Urinary bladder (tissue), 4 donors: ENCODE measurements around the gene GLMN. TPM values are rescaled to one million over a fixed set of nuclear protein-coding genes. Genes with fewer than 3 reads are reported as not detected.

Experiments used
- DNase-seq: peaks from one replicate; pipeline ENCODE4 v3.0.0-alpha.2; 2015; ENCODE audit errors: extremely low spot score
- H3K27ac ChIP-seq: one replicate; pipeline ENCODE4 v1.5.1; 2013; ENCODE audit warnings: low read depth, mild to moderate bottlenecking, moderate library complexity
- H3K36me3 ChIP-seq: one replicate; pipeline ENCODE4 v1.6.1; 2013; ENCODE audit warnings: mild to moderate bottlenecking, moderate library complexity; ENCODE audit not compliant: insufficient read depth
- H3K4me1 ChIP-seq: one replicate; pipeline ENCODE4 v1.6.1; 2013; ENCODE audit warnings: mild to moderate bottlenecking, moderate library complexity; ENCODE audit not compliant: insufficient read depth
- H3K4me3 ChIP-seq: one replicate; pipeline ENCODE4 v1.5.1; 2013; ENCODE audit warnings: low read depth, low read length
- WGBS: extraction: QIAGEN DNeasy Blood & Tissue Kit; methylation state at CpG from one replicate; pipeline ENCODE4 v1.1.7; 2013; 5-methylcytosine and 5-hydroxymethylcytosine counted together
- polyA plus RNA-seq: library from polyadenylated mRNA; stranded (reverse); fragments of 200-250 nt; gene quantifications from one replicate; pipeline ENCODE4 v1.2.3, GENCODE V29; 2013
- total RNA-seq: library from RNA; depleted of rRNA; stranded (reverse); fragments of >200 nt; gene quantifications from one replicate; pipeline ENCODE4 v1.2.3, GENCODE V29; 2014
- donor health status: healthy with polysubstance abuse.
- donor health status: healthy.

The GLMN gene
- total and polyA plus RNA-seq, 2 donors: 5.7 to 31.0 TPM

DNA sequence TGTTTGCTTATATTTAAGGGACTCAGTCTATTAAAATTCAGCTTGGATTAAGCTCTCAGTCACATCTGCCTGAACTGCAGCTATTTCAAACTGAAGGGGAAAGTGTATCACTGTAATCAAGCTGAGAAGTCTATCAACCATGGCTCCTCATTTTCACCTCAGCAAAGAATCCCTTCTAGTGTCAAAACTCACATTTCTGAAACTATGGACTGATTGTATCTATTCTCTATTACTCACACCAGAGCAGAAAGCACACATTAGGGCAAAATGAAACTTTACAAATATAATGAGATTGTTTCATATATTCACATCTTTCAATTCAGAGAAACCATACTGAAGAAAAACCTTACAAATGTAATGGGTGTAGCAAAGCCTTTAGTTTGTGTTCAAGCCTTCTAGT lies 95.7 kb downstream of the GLMN start:
- H3K4me1 ChIP-seq: no peaks in the 10 kb centered on the region
- H3K36me3 ChIP-seq: no peaks in the 10 kb centered on the region
- H3K4me3 ChIP-seq: no peak overlapping the region
- no peak for DNase-seq
- H3K27ac ChIP-seq: no peak overlapping the region

DNA sequence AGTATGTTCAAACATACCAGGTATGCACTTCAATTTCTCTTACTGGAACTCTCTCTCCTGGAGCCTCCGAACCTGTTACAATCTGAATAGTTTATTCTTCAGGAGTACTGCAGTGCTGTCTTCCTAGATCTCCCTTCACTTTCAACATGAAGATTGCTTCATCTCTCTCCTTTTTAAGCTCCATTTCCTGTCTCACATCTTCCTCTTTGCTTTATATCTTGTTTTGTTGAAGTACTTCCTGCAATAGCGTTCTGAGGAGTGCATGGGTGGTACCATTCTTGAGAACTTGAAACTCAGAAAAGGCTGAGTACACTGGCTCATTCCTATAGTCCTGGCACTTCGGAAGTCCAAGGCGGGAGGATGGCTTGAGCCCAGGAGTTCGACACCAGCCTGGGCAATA lies 96.8 kb downstream of the GLMN start:
- H3K36me3 ChIP-seq: no peaks in the 10 kb centered on the region
- no peak overlapping the region for H3K27ac ChIP-seq
- no peaks in the 10 kb centered on the region for H3K4me1 ChIP-seq
- no peak for DNase-seq
- H3K4me3 ChIP-seq: no peak overlapping the region
- 76% methylated on average over 5 of the region's 5 CpGs for WGBS

Other genes with a start within 250 kb of the GLMN start
- gene SETSIP, start 223.6 kb downstream of the GLMN start, total RNA-seq: not detected
- gene SETSIP, start 223.6 kb downstream of the GLMN start, polyA plus RNA-seq: not detected
- gene BTBD8, start 218.6 kb downstream of the GLMN start, total RNA-seq: 16.1 TPM
- 2.0 TPM for gene BTBD8, start 218.6 kb downstream of the GLMN start, polyA plus RNA-seq
- gene C1orf146, start 81.1 kb downstream of the GLMN start, total RNA-seq: not detected
- not detected for gene C1orf146, start 81.1 kb downstream of the GLMN start, polyA plus RNA-seq
- gene RPAP2, start 72 bp upstream of the GLMN start, total RNA-seq: 50.6 TPM
- gene RPAP2, start 72 bp upstream of the GLMN start, polyA plus RNA-seq: 8.3 TPM
- 0.63 TPM for gene GFI1, start 187.9 kb upstream of the GLMN start, total RNA-seq
- gene GFI1, start 187.9 kb upstream of the GLMN start, polyA plus RNA-seq: 0.60 TPM